ENCODE data around the gene TEAD1.

Gene TEAD1

DNA sequence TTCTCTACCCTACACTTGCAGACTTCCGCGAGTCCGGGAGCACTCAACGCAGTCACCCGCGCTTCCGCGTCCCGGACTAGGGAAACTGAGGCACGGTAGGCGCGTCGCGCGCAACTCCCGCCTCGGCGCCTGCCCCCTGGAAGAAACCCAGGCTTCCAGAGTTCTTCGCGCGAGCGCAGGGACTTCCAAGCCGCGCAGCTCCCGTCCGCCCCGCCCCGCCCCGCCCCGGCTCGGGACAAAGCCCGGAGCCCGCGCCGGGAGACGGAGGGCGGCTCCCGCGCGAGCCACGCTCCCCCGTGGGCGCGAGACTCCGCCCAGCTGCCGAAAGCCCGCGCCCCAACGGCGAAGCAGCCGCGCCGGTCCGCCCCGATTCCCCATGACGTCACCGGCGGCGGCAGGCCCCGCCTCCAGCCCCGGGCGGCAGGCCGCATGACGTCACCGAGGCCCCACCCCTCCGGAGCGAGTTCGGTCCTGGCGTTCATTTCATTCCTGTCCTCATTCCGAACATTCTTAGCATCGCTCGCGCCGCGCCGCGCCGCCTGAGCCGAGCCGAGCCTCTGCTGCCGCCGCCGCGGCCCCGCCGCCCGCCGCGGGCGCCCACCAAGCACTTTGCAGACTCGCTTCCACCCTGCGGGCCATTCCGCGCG lies at the start of gene TEAD1:
TSS of gene TEAD1 (plus strand) at position 498 of the 647 bp plus-strand sequence.
- peak; percentile 60 to 81 (median 77) for DNase-seq

DNA sequence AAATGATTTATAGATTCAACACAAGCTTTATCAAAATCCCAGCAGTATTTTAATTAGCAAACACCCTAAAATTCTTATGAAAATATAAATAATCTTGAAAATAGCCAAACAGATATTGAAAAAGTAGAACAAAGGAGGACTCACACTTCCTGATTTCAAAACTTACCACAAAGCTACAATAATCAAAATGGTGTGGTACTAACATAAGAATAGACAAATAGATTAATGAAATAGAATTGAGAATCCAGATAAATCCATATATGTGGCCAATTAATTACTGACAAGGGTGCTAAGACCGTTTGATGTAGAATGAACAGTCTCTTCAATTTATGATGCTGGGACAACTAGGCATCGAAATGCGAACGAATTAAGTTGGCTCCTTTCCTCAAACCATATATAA lies 49.6 kb upstream of the TEAD1 start:
- DNase-seq: no peak

DNA sequence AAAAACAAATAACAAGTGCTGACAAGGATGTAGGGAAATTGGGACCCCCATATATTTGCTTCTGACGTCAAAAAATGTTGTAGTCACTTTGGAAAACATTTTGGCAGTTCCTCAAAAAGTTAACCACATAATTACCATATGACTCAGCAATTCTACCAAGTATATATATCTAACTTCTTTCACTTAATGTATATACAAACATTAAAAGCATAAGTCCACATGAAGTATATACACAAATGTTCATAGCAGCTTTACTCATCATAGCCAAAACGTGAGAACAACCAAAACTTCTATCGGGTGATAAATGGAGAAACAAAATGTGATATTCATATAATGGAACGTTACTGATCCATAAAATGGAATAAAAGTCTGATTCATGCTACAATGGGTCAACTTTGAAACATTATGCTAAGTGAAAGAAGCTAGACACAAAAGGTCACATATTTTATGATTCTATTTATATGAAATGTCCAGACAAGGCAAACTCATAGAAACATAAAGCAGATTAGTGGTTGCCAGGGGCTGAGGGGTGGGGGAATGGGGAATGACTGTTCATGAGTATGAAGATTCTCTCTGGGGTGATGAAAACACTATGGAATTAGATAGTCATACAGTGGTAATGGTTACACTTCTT lies 48.7 kb upstream of the TEAD1 start:
- DNase-seq: no peak

DNA sequence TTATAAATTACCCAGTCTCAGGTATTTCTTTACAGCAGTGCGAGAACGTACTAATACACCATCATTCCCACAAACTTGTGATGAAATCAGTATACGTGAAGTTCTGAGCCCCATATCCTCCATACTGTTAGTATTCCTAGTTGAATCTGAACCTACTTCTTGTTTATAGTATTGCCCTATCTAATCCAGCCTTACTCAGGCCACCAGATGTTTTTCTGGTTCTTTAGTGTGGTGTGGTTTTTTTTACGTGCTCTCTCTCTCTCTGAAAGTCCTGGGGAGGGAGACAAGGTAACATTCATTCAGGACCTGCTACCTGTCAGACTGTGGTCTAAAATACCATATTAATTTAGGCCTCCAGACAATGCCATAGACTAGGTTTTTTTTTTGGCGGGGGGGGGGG lies 47.6 kb upstream of the TEAD1 start:
- no peak for DNase-seq

DNA sequence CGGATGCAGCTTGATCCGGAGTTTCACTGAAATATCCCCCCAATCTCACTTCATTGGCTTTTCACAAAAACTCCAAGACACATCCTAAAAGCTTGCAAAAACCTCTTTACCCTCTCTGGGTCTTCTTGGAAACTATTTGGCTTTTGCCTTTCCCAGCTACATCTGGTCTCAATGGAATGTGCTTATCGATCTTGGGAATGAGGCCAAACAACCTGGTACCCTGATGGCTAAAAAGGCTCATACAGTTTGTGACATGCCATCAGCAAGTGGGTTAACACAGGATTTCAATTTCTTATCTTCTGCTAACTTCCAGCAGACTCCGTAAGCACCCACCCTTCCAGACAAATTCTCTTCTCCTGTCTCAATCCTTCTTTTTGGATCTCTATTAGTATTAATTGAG lies 45.9 kb upstream of the TEAD1 start:
- no peak for DNase-seq

DNA sequence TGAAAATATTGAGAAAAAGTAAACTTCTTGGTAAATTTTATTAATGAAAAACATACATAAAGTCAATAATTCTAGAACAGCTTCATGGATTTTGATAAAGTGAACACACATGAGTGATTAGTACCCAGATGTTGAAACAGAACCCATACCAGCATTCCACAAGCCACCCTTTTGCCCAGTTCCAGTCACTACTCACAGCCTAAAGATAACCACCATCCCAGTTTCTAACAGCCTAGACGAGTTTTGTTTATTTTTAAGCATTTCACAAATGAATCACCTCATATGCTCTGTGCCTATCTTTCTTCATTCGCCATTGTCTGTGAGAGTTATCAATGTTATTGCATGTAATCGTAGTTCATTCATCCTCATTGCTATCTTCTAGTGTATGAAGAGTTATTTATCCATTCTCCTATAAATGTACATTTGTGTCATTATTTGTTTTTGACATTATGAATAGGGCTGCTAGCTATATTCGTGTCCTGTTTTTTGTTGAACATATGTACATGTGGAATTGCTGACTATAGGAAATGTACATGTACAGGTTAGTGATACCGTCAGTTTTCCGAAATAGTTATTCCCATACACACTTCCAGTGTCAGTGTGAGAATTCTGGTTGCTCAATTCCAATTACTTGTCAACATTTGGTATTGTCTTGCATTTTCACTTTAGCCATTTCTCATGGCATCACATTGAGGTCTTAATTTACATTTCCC lies 44.5 kb upstream of the TEAD1 start:
- DNase-seq: no peak

DNA sequence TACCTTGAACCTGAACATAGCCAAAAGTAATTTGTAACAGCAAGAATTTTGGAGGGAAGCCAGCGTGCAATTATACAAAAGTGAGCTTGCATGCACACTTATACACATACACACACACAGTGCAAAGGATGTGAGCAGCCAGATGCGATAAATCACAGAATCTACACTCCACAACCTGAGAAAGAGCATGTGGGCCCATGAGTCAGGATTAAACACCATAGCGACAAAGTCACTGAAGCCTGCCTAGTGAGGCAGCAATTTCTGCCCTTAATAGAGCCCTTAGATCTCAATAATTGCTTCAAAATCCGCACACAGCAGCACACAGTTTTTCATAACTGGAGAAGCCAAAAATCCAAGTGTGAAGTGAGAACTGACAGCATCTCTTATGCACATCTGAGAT lies 42.6 kb upstream of the TEAD1 start:
- DNase-seq: no peak

DNA sequence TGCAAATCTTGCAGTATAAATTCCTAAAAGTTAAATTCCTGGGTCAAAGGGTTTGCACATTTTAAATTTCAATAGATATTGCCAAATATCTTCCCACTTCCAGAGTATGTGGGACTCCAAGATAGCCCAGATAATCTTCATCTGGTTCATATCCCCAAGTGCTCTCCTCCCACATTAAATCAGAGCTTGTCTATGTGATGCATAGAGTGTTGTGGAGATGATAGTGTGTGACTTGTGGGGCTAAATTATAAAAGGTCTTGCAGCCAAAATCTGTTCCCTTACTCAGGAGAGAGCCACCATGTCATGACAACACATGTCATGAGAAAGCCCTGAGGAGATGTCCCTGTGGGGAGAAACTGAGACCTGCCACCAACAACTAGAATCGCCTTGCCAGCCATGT lies 39.9 kb upstream of the TEAD1 start:
- no peak for DNase-seq

DNA sequence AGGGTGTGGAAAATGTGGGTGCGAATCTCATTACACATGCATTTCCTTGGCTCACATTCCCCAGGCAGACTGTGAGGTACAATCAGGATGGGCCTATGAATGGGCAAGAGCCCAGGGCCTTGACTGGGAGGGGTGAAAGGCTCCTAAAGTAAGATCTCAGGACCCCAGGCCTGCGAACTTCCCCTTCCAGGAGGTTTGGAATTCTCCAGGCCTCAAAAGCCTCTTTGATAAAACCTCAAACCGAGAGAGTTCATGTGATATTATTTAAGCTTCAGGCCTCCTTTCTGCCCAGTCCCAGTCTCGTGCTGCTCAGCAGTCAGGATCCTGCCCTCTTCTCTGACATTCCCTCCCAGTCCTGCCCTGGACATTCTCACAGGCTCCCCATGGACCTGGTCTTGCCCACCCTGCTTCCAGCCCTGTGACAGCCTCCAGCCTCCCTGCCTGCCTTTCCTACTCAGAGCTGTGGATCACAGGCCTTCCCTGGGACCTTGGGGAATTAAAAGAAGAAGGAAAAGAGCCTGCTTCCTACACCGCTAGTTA lies 37.3 kb upstream of the TEAD1 start:
- DNase-seq: no peak

DNA sequence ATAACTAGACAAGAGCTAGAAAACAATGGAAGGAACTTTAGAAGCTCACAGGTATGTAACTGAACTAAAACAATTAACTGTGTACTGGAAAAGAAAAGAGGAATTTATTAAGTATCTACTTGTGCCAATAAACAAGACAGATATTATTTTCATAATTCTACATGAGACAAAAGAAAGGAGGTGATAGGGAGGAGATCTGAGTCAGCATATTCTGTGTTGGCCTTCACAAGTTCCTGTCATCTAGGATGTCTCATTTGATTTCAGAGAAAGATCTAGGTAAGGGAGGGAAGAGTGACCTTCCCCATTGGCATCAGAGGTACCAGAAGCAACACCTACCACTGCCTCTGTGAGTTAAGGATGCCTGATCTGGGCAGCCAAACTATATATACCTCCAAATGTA lies 34.8 kb upstream of the TEAD1 start:
- DNase-seq: no peak

DNA sequence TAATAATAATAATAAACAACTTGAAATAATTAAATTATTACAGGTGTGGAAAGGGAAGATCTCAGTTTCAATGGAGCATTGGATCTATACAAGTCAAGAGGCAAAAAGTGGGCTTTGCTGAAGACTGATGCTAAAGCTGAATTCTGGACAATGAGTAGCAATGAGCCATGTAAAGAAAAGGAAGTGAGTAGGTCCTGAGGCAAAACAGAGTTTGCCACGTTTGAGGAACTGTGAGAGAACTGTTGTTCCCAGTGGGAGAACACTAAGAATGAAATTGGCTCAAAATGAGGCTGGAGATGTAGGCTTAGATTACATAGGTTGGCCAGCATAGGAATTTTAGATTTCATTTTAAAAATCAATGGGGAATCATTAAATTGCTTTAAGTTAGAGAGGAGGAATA lies 33.9 kb upstream of the TEAD1 start:
- peak in 3 of 6 experiments; percentile 34 to 57 (median 35) for DNase-seq

DNA sequence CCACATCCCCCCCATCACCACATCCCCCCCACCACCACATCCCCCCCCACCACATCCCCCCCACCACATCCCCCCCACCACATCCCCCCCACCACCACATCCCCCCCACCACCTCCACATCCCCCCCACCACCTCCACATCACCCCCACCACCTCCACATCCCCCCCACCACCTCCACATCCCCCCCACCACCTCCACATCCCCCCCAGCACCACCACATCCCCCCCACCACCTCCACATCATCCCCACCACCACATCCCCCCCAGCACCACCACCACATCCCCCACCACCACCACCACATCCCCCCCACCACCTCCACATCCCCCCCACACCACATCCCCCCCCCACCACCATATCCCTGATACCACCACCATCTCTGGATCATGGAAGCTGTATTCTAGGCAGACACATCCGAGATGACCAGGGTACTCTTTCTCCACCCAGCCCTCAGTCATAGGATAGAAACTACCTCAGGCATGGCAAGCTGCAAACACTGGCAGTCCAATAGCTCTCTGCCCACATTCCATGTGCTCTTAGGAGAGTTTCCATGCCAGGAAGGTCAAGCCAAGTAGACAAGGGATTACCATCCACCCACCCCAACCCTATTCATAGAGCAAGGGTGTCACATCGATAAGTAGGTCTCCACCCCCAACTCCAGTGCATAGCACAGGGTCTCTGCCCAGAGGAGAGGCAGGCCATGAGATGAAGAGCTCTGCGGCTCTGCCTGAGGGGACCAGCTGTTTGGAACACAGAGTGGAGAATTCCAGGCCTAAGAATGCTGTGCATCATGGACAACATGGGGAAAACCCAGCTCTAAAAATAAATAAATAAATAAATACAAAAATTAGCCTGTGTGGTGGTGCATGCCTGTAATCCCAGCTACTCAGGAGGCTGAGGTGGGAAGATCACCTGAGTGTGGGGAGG lies 33.0 kb upstream of the TEAD1 start:
- no peak for DNase-seq

DNA sequence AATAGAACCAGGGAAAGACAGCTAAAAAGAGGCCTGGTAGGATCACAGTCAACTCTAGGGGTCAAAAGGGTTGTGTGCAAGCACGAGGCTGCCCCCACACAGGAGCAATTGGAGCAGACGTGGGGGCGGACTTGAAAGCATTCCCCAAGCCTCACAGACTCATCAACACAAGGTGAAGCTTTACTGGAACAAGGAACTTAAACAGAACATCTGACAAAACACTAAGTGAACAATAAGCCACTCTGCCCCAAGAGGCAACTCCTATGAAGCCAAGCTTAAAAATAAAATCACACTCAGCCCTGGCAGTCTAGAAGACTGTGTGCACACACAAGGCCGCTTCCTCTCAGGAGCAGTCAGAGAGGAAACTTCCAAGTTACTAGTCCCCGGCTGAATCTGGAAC lies 32.2 kb upstream of the TEAD1 start:
- no peak for DNase-seq

DNA sequence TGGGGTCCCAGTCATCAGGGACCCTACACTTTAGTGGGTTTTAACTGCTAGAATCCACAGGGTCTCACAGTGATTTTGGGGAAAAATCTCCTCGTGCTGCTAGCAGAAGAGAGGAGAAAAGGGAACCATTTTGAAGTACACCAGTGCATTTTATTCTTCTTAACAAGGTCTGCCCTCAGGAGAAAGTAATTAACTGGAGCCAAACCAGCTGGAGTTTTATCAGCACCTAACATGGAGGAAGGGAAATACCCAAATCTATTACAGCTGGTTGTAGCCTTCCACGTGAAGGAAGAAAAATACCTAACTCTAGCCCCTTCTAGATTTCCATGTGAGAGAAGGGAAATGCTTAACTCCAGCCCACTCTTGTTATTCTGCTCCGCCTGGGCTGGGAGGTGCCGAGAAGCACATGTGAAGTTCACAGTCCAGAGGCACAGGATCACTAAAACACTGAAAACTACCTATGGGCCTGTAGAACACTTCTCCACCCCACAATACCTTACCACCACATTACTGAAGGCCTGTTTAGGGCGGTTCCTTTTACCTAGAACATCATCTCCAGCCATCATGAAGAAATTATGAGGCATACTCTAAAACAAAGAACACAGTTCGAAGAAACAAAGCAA lies 31.3 kb upstream of the TEAD1 start:
- DNase-seq: no peak

DNA sequence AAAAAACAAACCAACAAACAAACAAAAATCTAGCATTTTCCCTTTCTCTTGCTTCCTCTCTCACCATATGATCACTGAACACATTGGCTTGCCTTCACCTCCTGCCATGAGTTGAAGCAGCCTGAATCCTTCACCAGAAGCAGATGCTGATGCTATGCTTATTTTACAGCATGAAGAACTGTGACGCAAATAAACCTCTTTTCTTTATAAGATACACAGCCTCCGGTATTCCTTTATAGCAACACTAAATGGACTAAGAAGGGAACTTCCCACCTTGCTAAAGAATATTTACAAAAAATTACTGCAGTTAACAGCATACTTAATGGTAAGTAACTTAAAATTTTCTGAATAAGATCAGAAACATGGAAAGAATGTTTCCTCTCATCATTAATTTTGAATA lies 27.7 kb upstream of the TEAD1 start:
- no peak for DNase-seq

DNA sequence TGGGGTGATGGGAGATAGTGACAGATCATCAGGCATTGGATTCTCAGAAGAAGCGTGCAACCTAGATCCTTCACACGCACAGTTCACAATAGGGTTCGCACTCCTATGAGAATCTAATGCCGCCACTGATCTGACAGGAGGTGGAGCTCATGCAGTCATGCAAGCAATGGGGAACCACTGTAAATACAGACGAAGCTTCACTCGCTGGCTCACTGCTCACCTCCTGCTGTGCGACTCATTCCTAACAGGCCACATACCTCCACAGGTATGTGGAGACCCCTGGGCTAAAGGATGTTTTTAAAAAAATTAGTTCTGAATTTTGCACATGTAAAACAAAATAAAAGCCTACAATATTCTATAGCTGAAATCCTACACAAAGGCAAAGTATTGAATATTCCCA lies 20.5 kb upstream of the TEAD1 start:
- DNase-seq: no peak

DNA sequence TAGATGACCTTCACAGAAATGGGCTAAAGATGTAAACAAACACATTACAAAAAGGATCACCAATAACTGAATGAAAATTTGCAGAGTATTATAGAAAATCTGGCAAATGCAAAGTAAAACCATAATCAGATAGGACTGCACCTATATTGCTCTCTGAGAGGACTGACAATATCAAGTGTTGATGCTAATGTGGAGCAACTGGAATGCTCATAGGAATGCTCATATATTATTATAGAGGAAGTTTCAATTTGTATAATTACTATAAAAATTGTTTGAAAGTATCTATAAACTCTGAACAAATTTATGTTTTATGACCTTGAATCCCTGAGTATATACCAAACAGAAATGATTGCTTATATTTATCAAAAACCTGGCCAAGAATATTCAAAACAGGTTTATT lies 18.4 kb upstream of the TEAD1 start:
- no peak for DNase-seq

DNA sequence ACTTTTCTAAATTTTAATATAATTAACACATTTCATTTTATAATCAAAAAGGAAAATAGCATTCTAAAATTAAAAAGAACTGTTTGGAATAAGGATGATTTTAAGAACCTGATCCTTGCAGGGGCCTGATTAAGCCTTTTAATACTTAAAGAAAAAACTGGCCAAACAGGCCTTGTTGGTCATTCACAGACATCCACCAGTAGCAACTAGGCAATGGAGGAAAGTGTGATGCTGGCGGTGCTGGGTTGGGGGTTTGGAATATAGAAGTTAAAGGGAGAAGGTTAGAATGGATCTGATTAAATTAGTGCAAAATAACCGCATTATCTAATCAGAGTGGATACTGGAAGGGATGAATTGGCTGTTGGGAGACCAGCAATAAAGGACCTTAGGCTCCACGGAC lies 16.9 kb upstream of the TEAD1 start:
- DNase-seq: no peak

DNA sequence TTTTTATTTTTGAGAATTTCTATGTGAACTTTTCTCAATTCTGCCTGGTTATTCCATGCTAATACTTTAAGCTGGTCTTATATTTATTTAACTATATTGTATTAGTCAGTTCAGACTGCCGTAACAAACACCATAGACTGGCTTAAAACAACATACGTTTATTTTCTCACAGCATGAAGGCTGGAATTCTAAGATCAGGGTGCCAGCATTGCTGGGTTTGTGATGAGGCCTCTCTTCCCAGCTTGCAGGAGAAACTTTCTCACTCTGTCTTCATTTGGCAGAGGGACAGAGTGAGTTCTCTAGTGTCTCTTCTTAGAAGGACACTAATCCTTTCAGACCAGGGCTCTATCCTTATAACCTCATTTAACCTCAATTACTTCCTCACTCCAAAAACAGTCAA lies 16.2 kb upstream of the TEAD1 start:
- DNase-seq: no peak

DNA sequence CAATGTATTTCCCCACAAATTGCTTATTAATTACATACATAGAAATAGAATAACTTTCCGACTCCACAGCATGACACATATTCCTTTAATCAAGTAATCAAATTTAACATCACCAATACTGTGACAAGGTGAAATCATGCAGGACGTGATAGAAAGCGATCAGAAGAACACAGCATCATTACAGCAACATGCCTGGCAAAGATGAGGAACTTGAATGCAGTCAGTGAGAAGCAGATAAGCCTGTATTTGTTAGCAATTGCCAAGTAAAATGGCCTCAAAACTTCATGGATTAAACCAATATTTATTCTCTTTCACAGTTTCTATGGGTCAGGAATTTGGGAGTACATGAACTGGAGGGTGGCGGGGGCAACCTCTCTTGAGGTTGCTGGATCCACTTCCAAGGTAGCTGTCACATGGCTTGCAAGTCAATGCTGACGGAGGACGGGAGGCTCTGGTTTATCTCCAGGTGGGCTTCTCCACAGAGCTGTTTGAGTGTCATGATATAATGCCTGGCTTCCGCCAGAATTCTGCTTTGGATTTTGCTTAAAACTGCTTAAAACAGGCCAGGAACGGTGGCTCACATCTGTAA lies 12.0 kb upstream of the TEAD1 start:
- no peak for DNase-seq

DNA sequence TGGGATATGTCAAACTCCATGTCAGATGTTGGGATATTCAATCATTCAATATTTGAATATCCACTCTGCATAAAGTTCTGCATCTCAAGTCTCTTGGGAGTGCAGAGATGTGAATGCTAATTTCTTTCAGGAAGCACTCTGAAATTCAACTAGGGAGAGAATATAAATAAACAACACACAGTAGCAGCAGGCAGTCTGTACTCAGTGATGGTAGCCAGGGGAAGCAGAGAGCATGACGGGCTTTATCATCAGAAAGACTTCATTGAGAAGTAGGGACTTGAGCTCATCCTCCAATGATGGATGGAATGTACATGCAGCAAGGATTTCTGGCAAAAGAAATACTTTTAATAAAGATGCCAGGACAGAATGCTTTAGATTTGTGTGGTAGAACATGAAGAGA lies 9.8 kb upstream of the TEAD1 start:
- DNase-seq: no peak

DNA sequence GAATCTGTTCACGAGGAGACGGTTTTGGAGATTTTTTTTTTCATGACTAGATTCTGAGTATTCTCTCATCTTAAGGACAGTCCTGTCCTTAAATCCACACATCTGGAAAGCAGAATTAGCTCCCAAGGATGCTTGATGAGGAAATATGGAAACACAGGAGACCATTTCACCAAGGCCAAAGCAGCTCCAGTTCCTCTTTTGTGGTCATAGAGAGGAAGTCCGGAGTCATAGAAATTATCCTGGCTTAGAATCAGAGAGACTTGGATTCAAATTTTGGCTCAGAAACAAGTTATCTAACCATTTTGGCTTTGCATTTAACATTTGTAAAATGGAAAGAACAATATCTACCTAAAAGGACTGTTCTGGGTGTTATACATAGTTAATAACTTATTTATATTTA lies 7.3 kb upstream of the TEAD1 start:
- no peak for DNase-seq
